K562 (cell line): Measurements from ENCODE around the gene VWA1.

ENCODE experiments used
- CTCF ChIP-seq, 3 experiments: IDR thresholded peaks in 2 of 3; conservative IDR thresholded peaks in 1 of 3; 2 replicates each; pipeline ENCODE4 v1.5.1; 2011 to 2012; ENCODE audit warnings: low read length in 3 of 3, mild to moderate bottlenecking in 3 of 3, control low read depth in 2 of 3, improper control_type of control experiment in 1 of 3, inconsistent platforms in 1 of 3, low read depth in 1 of 3, mixed read lengths in 1 of 3, moderate library complexity in 1 of 3; ENCODE audit not compliant: insufficient read depth in 2 of 3
- E2F1 ChIP-seq: sonication (generic); formaldehyde crosslinking; IDR thresholded peaks from 2 replicates; pipeline ENCODE4 v1.8.1; 2023; ENCODE audit warnings: mild to moderate bottlenecking, missing genetic modification reagents, moderate library complexity
- ERF ChIP-seq: fragments of 450-650 bp; formaldehyde crosslinking; IDR thresholded peaks from 2 replicates; pipeline ENCODE4 v1.4.0; 2020; ENCODE audit warnings: mild to moderate bottlenecking, mixed read lengths
- ETS1 ChIP-seq: conservative IDR thresholded peaks from 2 replicates; pipeline ENCODE4 v1.6.1; 2011; ENCODE audit warnings: low read depth, mild to moderate bottlenecking, low read length; ENCODE audit not compliant: control insufficient read depth
- ETV6 ChIP-seq, 3 experiments: fragments of 150-350 bp in 1 of 3; sonication (generic) in 1 of 3; formaldehyde crosslinking in 1 of 3; IDR thresholded peaks; 2 replicates each; pipeline versions ENCODE4 v1.6.1 to v1.8.0; 2014 to 2022; ENCODE audit warnings: borderline replicate concordance in 2 of 3, low read depth in 2 of 3, antibody characterized with exemption in 1 of 3, low read length in 1 of 3, mild to moderate bottlenecking in 1 of 3, missing genetic modification reagents in 1 of 3
- FOXM1 ChIP-seq, 2 experiments: fragments of 450-650 bp in 1 of 2; sonication (generic) in 1 of 2; formaldehyde crosslinking in 1 of 2; IDR thresholded peaks; 2 replicates each; pipeline versions ENCODE4 v1.6.1 to v1.9.0; 2017 to 2022; ENCODE audit warnings: low read depth in 2 of 2, mild to moderate bottlenecking in 2 of 2, missing genetic modification reagents in 1 of 2, moderate library complexity in 1 of 2
- IRF2 ChIP-seq: sonication (generic); formaldehyde crosslinking; IDR thresholded peaks from 2 replicates; pipeline ENCODE4 v1.8.1; 2022; ENCODE audit warnings: mild to moderate bottlenecking, missing genetic modification reagents
- PBX2 ChIP-seq, 2 experiments: IDR thresholded peaks in 1 of 2; conservative IDR thresholded peaks in 1 of 2; 2 replicates each; pipeline ENCODE4 v1.6.1; 2016; ENCODE audit warnings: low read depth in 2 of 2, mild to moderate bottlenecking in 1 of 2, missing compliant biosample characterization in 1 of 2, missing genetic modification characterization in 1 of 2, moderate library complexity in 1 of 2
- POLR2B ChIP-seq: fragments of 450-650 bp; IDR thresholded peaks from 2 replicates; pipeline ENCODE4 v1.6.1; 2018; ENCODE audit warnings: low read depth; ENCODE audit not compliant: partially characterized antibody
- RAD51 ChIP-seq: fragments of 450-650 bp; IDR thresholded peaks from 2 replicates; pipeline ENCODE4 v1.7.1; 2016; ENCODE audit warnings: low read depth, mild to moderate bottlenecking, borderline replicate concordance
- RFX5 ChIP-seq: IDR thresholded peaks from 2 replicates; pipeline ENCODE4 v1.6.1; 2011; ENCODE audit warnings: low read depth, mild to moderate bottlenecking, improper control_type of control experiment, low read length
- ZFP36 ChIP-seq: fragments of 150-350 bp; IDR thresholded peaks from 2 replicates; pipeline ENCODE4 v1.6.1; 2018; ENCODE audit warnings: low read length, low read depth; ENCODE audit not compliant: partially characterized antibody
- ZKSCAN1 ChIP-seq: fragments of 150-350 bp; IDR thresholded peaks from 2 replicates; pipeline ENCODE4 v1.6.1; 2016; ENCODE audit warnings: low read depth, low read length
- ZNF561 ChIP-seq: fragments of 450-650 bp; formaldehyde crosslinking; conservative IDR thresholded peaks from 2 replicates; pipeline ENCODE4 v1.4.0; 2020; ENCODE audit warnings: mild to moderate bottlenecking, moderate library complexity

- TF ChIP-seq RAD51 (no peak), ZNF561 (CRISPR knock-in tag) (no peak), PBX2 (CRISPR knock-in tag; IDR thresholded peaks at IDR 0.05; ENCODE audit: low read depth) (no peak), PBX2 (tag; conservative IDR thresholded peaks at IDR 0.05; ENCODE audit: low read depth) (no peak), CTCF (IDR thresholded peaks at IDR 0.05 in 2 of 3, conservative IDR thresholded peaks at IDR 0.05 in 1 of 3; ENCODE audit: insufficient read depth in 2 of 3, low read depth in 1 of 3, low read length in 3 of 3) (no peak), ZFP36 (no peak), IRF2 (CRISPR knock-in tag) (no peak), RFX5 (no peak), FOXM1 (IDR thresholded peaks at IDR 0.05; ENCODE audit: low read depth) (no peak), FOXM1 (CRISPR knock-in tag; IDR thresholded peaks at IDR 0.05; ENCODE audit: low read depth) (no peak), ETS1 (no peak), ERF (CRISPR knock-in tag) (no peak), ETV6 (IDR thresholded peaks at IDR 0.05; ENCODE audit: borderline replicate concordance in 1 of 2, low read depth in 2 of 2, low read length in 1 of 2) (no peak), ETV6 (CRISPR knock-in tag; IDR thresholded peaks at IDR 0.05; ENCODE audit: borderline replicate concordance) (no peak), POLR2B (no peak), ZKSCAN1 (no peak), E2F1 (no peak)
These were observed 55.2 kb downstream of the VWA1 start for GRCh38 chr1:1490633-1491230.
